GM18511 (cell line): ENCODE data around the gene NPAS3.

Source experiments
- ATAC-seq: cut with Tn5 transposase; IDR thresholded peaks from one replicate; pipeline ENCODE4 v1.9.1; 2021; ENCODE audit warnings: mild to moderate bottlenecking, moderate library complexity; ENCODE audit not compliant: unreplicated experiment

The NPAS3 gene

GRCh38 chr14:33307691-33308251 is 369.1 kb downstream of the NPAS3 start:
- no peak for ATAC-seq

GRCh38 chr14:33309106-33309505 is 370.4 kb downstream of the NPAS3 start:
- no peak for ATAC-seq

- no peak for ATAC-seq
Observed at GRCh38 chr14:33315217-33315616, 376.5 kb downstream of the NPAS3 start.

GRCh38 chr14:33315721-33316120 is 377.0 kb downstream of the NPAS3 start:
- no peak for ATAC-seq

GRCh38 chr14:33317675-33318074 is 379.0 kb downstream of the NPAS3 start:
- ATAC-seq: no peak

GRCh38 chr14:33323979-33324378 is 385.3 kb downstream of the NPAS3 start:
- ATAC-seq: no peak

GRCh38 chr14:33331176-33331949 is 392.7 kb downstream of the NPAS3 start:
- no peak for ATAC-seq

GRCh38 chr14:33332497-33332896 is 393.8 kb downstream of the NPAS3 start:
- ATAC-seq: no peak

- ATAC-seq: no peak
Observed at GRCh38 chr14:33335366-33335765, 396.7 kb downstream of the NPAS3 start.

- ATAC-seq: no peak
Observed at GRCh38 chr14:33342299-33342974, 403.8 kb downstream of the NPAS3 start.

- no peak for ATAC-seq
Observed at GRCh38 chr14:33343016-33343415, 404.3 kb downstream of the NPAS3 start.

- no peak for ATAC-seq
Observed at GRCh38 chr14:33347796-33348195, 409.1 kb downstream of the NPAS3 start.

- no peak for ATAC-seq
Observed at GRCh38 chr14:33348510-33348909, 409.8 kb downstream of the NPAS3 start.

GRCh38 chr14:33349871-33350270 is 411.2 kb downstream of the NPAS3 start:
- ATAC-seq: no peak

- no peak for ATAC-seq
Observed at GRCh38 chr14:33350366-33350990, 411.8 kb downstream of the NPAS3 start.

- no peak for ATAC-seq
Observed at GRCh38 chr14:33352821-33353220, 414.1 kb downstream of the NPAS3 start.

- ATAC-seq: no peak
Observed at GRCh38 chr14:33356181-33356580, 417.5 kb downstream of the NPAS3 start.

- no peak for ATAC-seq
Observed at GRCh38 chr14:33357225-33358010, 418.7 kb downstream of the NPAS3 start.

GRCh38 chr14:33359288-33359881 is 420.7 kb downstream of the NPAS3 start:
- ATAC-seq: no peak

GRCh38 chr14:33362934-33363333 is 424.3 kb downstream of the NPAS3 start:
- ATAC-seq: no peak
